ENCODE measurements around the gene REP15. TPM values are rescaled to one million over a fixed set of nuclear protein-coding genes. Genes with fewer than 3 reads are reported as not detected.

REP15 gene
- total and polyA plus RNA-seq, 2 experiments from 2014 or later = 0.57 TPM; not detected in 1

- no peak for DNase-seq (ENCODE audit: low read depth in 1 of 2, low spot score in 1 of 2)
- Histone ChIP-seq H3K36me3 (no peaks in the 10 kb centered on the region), H3K4me3 (no peak overlapping the region), H3K9me3 (ENCODE audit: low read depth) (no peaks in the 10 kb centered on the region), H3K27ac (no peak overlapping the region), H3K27me3 (no peaks in the 10 kb centered on the region), H3K4me1 (ENCODE audit: low read depth) (no peaks in the 10 kb centered on the region)
- TF ChIP-seq, protein P1, sequence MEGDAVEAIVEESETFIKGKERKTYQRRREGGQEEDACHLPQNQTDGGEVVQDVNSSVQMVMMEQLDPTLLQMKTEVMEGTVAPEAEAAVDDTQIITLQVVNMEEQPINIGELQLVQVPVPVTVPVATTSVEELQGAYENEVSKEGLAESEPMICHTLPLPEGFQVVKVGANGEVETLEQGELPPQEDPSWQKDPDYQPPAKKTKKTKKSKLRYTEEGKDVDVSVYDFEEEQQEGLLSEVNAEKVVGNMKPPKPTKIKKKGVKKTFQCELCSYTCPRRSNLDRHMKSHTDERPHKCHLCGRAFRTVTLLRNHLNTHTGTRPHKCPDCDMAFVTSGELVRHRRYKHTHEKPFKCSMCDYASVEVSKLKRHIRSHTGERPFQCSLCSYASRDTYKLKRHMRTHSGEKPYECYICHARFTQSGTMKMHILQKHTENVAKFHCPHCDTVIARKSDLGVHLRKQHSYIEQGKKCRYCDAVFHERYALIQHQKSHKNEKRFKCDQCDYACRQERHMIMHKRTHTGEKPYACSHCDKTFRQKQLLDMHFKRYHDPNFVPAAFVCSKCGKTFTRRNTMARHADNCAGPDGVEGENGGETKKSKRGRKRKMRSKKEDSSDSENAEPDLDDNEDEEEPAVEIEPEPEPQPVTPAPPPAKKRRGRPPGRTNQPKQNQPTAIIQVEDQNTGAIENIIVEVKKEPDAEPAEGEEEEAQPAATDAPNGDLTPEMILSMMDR (IDR thresholded peaks at IDR 0.05; ENCODE audit: low read depth, low read length) = no peak
These were observed 39.0 kb upstream of the REP15 start for GRCh38 chr12:27657296-27657695.

GRCh38 chr12:27665704-27666103 is 30.5 kb upstream of the REP15 start:
- no peak overlapping the region for H3K4me3 ChIP-seq
- H3K36me3 ChIP-seq = peaks cover 8% of the 10 kb centered on the region
- no peak for DNase-seq (ENCODE audit: low read depth in 1 of 2, low spot score in 1 of 2)
- H3K27ac ChIP-seq = no peak overlapping the region
- TF ChIP-seq, protein P1 (IDR thresholded peaks at IDR 0.05; ENCODE audit: low read depth, low read length) = no peak
- no peaks in the 10 kb centered on the region for H3K9me3 ChIP-seq (ENCODE audit: low read depth)
- no peaks in the 10 kb centered on the region for H3K27me3 ChIP-seq
- H3K4me1 ChIP-seq (ENCODE audit: low read depth) = no peaks in the 10 kb centered on the region

GRCh38 chr12:27666510-27666909 is 29.7 kb upstream of the REP15 start:
- H3K36me3 ChIP-seq = peaks cover 8% of the 10 kb centered on the region
- TF ChIP-seq, protein P1 (IDR thresholded peaks at IDR 0.05; ENCODE audit: low read depth, low read length) = no peak

GRCh38 chr12:27667540-27667939 is 28.7 kb upstream of the REP15 start:
- peak in 1 of 2 donors; percentile 68 for DNase-seq (ENCODE audit: low read depth in 1 of 2, low spot score in 1 of 2)
- no peaks in the 10 kb centered on the region for H3K4me1 ChIP-seq (ENCODE audit: low read depth)
- H3K27me3 ChIP-seq = no peaks in the 10 kb centered on the region
- H3K9me3 ChIP-seq (ENCODE audit: low read depth) = no peaks in the 10 kb centered on the region
- no peak overlapping the region for H3K4me3 ChIP-seq
- H3K27ac ChIP-seq = no peak overlapping the region
- TF ChIP-seq, protein P1 (IDR thresholded peaks at IDR 0.05; ENCODE audit: low read depth, low read length) = no peak
- H3K36me3 ChIP-seq = peaks cover 8% of the 10 kb centered on the region

More at GRCh38 chr12:27666510-27666909, 29.7 kb upstream of the REP15 start:
- Histone ChIP-seq H3K4me1 (ENCODE audit: low read depth) (no peaks in the 10 kb centered on the region), H3K27ac (no peak overlapping the region), H3K9me3 (ENCODE audit: low read depth) (no peaks in the 10 kb centered on the region), H3K4me3 (no peak overlapping the region), H3K27me3 (no peaks in the 10 kb centered on the region)
- DNase-seq (ENCODE audit: low read depth in 1 of 2, low spot score in 1 of 2) = no peak

DNA sequence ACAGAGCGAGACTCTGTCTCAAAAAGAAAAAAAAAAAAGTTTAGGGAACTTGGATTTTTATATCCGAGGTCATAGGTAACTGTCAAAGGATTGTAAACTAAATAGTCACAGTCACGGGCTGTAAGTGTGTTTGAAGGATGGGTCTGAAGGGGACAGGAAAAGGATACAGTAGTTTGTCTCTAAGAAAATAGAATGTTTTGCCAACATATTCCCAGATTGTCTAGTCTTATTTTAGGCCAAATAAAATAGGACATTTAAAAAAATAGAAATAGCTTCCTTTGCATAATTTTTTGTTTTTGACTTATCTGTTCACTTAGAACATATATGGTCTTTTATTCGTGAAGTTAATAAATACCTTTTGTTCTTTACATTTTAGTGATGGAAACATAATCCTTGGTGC is 24.2 kb upstream of the REP15 start:
- no peaks in the 10 kb centered on the region for H3K9me3 ChIP-seq (ENCODE audit: low read depth)
- DNase-seq (ENCODE audit: low read depth in 1 of 2, low spot score in 1 of 2) = no peak
- no peak overlapping the region for H3K4me3 ChIP-seq
- peaks cover 12% of the 10 kb centered on the region for H3K36me3 ChIP-seq
- H3K4me1 ChIP-seq (ENCODE audit: low read depth) = no peaks in the 10 kb centered on the region
- TF ChIP-seq, protein P1 (IDR thresholded peaks at IDR 0.05; ENCODE audit: low read depth, low read length) = no peak
- H3K27ac ChIP-seq = no peak overlapping the region
- H3K27me3 ChIP-seq = no peaks in the 10 kb centered on the region

DNA sequence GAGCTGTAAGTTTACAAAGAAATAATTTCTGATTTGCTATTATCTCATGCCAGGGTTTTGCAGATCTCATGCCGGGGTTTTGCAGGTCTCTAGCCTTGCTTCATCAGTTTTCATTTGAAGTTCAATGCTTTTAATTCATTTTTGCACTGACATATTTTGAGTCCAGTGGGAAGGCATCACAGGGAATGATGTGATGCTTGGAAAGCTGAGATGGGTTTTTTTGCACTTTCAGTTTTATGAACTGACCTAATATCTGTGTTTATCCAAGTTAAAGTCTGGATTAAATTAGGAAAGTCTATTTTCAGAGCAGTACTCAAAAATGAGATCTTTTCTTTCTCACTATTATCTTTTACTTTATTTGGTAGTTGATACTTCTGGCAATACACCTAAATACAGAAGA is 23.6 kb upstream of the REP15 start:
- H3K36me3 ChIP-seq = peaks cover 6% of the 10 kb centered on the region
- DNase-seq (ENCODE audit: low read depth in 1 of 2, low spot score in 1 of 2) = no peak
- no peak overlapping the region for H3K27ac ChIP-seq
- H3K27me3 ChIP-seq = no peaks in the 10 kb centered on the region
- H3K4me1 ChIP-seq (ENCODE audit: low read depth) = no peaks in the 10 kb centered on the region
- no peaks in the 10 kb centered on the region for H3K9me3 ChIP-seq (ENCODE audit: low read depth)
- no peak overlapping the region for H3K4me3 ChIP-seq
- TF ChIP-seq, protein P1 (IDR thresholded peaks at IDR 0.05; ENCODE audit: low read depth, low read length) = no peak

Data from cardiac muscle cell (in vitro differentiated cells and primary cell).